Smooth muscle cell (in vitro differentiated cells): ENCODE data around the gene PEA15. TPM values are rescaled to one million over a fixed set of nuclear protein-coding genes. Genes with fewer than 3 reads are reported as not detected.

Experiments used
- DNase-seq: peaks from one replicate; lab custom pipeline; 2025; ENCODE audit not compliant: unreplicated experiment; lab: John Stamatoyannopoulos, UW
- H2AFZ ChIP-seq: fragments of 200-600 bp; sonication (generic); 2 replicates; pipeline ENCODE4 v1.6.0; 2016; ENCODE audit warnings: antibody characterized with exemption, low read depth, mild to moderate bottlenecking
- H3F3A ChIP-seq: fragments of 200-600 bp; sonication (generic); 2 replicates; pipeline ENCODE4 v1.6.0; 2017; ENCODE audit warnings: antibody characterized with exemption, low read depth
- H3K27ac ChIP-seq: fragments of 200-600 bp; sonication (generic); 2 replicates; pipeline ENCODE4 v1.5.1; 2016; ENCODE audit warnings: low read depth, mild to moderate bottlenecking
- H3K27me3 ChIP-seq: fragments of 200-600 bp; sonication (generic); 2 replicates; pipeline ENCODE4 v1.6.1; 2016; ENCODE audit warnings: low read depth, mild to moderate bottlenecking
- H3K36me3 ChIP-seq: fragments of 200-600 bp; sonication (generic); 2 replicates; pipeline ENCODE4 v1.5.1; 2016; ENCODE audit warnings: low read depth
- H3K4me1 ChIP-seq: fragments of 200-600 bp; sonication (generic); 2 replicates; pipeline ENCODE4 v1.5.1; 2016; ENCODE audit warnings: low read depth
- H3K4me2 ChIP-seq: fragments of 200-600 bp; sonication (generic); 2 replicates; pipeline ENCODE4 v1.6.0; 2016; ENCODE audit warnings: mild to moderate bottlenecking
- H3K4me3 ChIP-seq: fragments of 200-600 bp; sonication (generic); 2 replicates; pipeline ENCODE4 v1.5.1; 2016; ENCODE audit warnings: mild to moderate bottlenecking
- H3K79me2 ChIP-seq: fragments of 200-600 bp; sonication (generic); 2 replicates; pipeline ENCODE4 v1.6.0; 2016; ENCODE audit warnings: low read depth, mild to moderate bottlenecking
- H3K9ac ChIP-seq: fragments of 200-600 bp; sonication (generic); 2 replicates; pipeline ENCODE4 v1.6.0; 2016; ENCODE audit warnings: low read depth
- H3K9me3 ChIP-seq: fragments of 200-600 bp; sonication (generic); replicated peaks from 2 replicates; pipeline ENCODE4 v1.5.1; 2016; ENCODE audit warnings: low read depth
- H4K20me1 ChIP-seq: fragments of 200-600 bp; sonication (generic); 2 replicates; pipeline ENCODE4 v1.6.0; 2016; ENCODE audit warnings: low read depth
- CTCF ChIP-seq: fragments of 200-600 bp; sonication (generic); IDR thresholded peaks from 2 replicates; pipeline ENCODE4 v1.5.1; 2017; ENCODE audit warnings: borderline replicate concordance, mild to moderate bottlenecking, antibody characterized with exemption; ENCODE audit not compliant: insufficient read depth, poor library complexity, severe bottlenecking
- WGBS: methylation state at CpG from one replicate; pipeline ENCODE4 v1.1.7; 2016; ENCODE audit warnings: low lambda C conversion rate; 5-methylcytosine and 5-hydroxymethylcytosine counted together
- polyA plus RNA-seq: library from polyadenylated mRNA; unstranded; fragments of >200 nt; fragmentation: Nextera tagmentation; extraction: Ambion mirVana; gene quantifications from 2 replicates; pipeline ENCODE4 v1.2.1, GENCODE V29; 2016
- total RNA-seq: library from RNA; depleted of rRNA; stranded (reverse); fragments of >200 nt; gene quantifications from 2 replicates; pipeline ENCODE4 v1.2.3, GENCODE V29; 2014

The PEA15 gene
- total and polyA plus RNA-seq, 2 experiments from 2014 or later: 73.1 to 115 TPM

GRCh38 chr1:160244209-160244608 is 39.0 kb downstream of the PEA15 start:
- TF ChIP-seq CTCF: no peak
- peaks cover 83% of the 10 kb centered on the region for H4K20me1 ChIP-seq
- peaks cover 32% of the 10 kb centered on the region for H3K79me2 ChIP-seq
- WGBS: 100% methylated on average over 1 of the region's 1 CpG
- DNase-seq: no peak
- no peaks in the 10 kb centered on the region for H3F3A ChIP-seq
- H3K4me2 ChIP-seq: no peak overlapping the region
- no peak overlapping the region for H3K4me3 ChIP-seq
- no peak overlapping the region for H3K27ac ChIP-seq
- no peaks in the 10 kb centered on the region for H3K36me3 ChIP-seq
- H3K9me3 ChIP-seq: no peaks in the 10 kb centered on the region
- H3K9ac ChIP-seq: no peak overlapping the region
- H3K4me1 ChIP-seq: no peaks in the 10 kb centered on the region
- no peaks in the 10 kb centered on the region for H3K27me3 ChIP-seq
- H2AFZ ChIP-seq: no peak overlapping the region

- no peaks in the 10 kb centered on the region for H3K36me3 ChIP-seq
- H3K9ac ChIP-seq: no peak overlapping the region
- H3F3A ChIP-seq: no peaks in the 10 kb centered on the region
- H2AFZ ChIP-seq: no peak overlapping the region
- no peaks in the 10 kb centered on the region for H3K27me3 ChIP-seq
- peaks cover 91% of the 10 kb centered on the region for H4K20me1 ChIP-seq
- no peak overlapping the region for H3K4me2 ChIP-seq
- H3K9me3 ChIP-seq: no peaks in the 10 kb centered on the region
- peaks cover 43% of the 10 kb centered on the region for H3K79me2 ChIP-seq
- no peak overlapping the region for H3K4me3 ChIP-seq
- DNase-seq: no peak
- no peak overlapping the region for H3K27ac ChIP-seq
- no peaks in the 10 kb centered on the region for H3K4me1 ChIP-seq
- no peak for TF ChIP-seq CTCF
- 81% methylated on average over 1 of the region's 1 CpG for WGBS
Measured at GRCh38 chr1:160245434-160245833, 40.2 kb downstream of the PEA15 start.

GRCh38 chr1:160247053-160247452 is 41.9 kb downstream of the PEA15 start:
- Histone ChIP-seq H4K20me1 (peaks cover 96% of the 10 kb centered on the region), H3K4me3 (no peak overlapping the region), H3F3A (no peaks in the 10 kb centered on the region), H3K27ac (no peak overlapping the region), H3K4me1 (no peaks in the 10 kb centered on the region), H3K9ac (no peak overlapping the region), H3K27me3 (no peaks in the 10 kb centered on the region), H3K79me2 (peaks cover 56% of the 10 kb centered on the region), H3K9me3 (no peaks in the 10 kb centered on the region), H2AFZ (no peak overlapping the region), H3K4me2 (no peak overlapping the region), H3K36me3 (no peaks in the 10 kb centered on the region)
- WGBS: 91% methylated on average over 1 of the region's 1 CpG
- no peak for TF ChIP-seq CTCF
- no peak for DNase-seq

- H3K36me3 ChIP-seq: no peaks in the 10 kb centered on the region
- H3K9me3 ChIP-seq: no peaks in the 10 kb centered on the region
- H3K4me3 ChIP-seq: no peak overlapping the region
- TF ChIP-seq CTCF: no peak
- no peak overlapping the region for H3K4me2 ChIP-seq
- no peak overlapping the region for H3K9ac ChIP-seq
- no peaks in the 10 kb centered on the region for H3K4me1 ChIP-seq
- no peak for DNase-seq
- H2AFZ ChIP-seq: no peak overlapping the region
- no peaks in the 10 kb centered on the region for H3K27me3 ChIP-seq
- H3F3A ChIP-seq: peaks cover 7% of the 10 kb centered on the region
- H4K20me1 ChIP-seq: peaks cover 98% of the 10 kb centered on the region
- H3K79me2 ChIP-seq: peaks cover 69% of the 10 kb centered on the region
- H3K27ac ChIP-seq: no peak overlapping the region
Measured at GRCh38 chr1:160251011-160251410, 45.8 kb downstream of the PEA15 start.
